Stimulated activated naive CD8-positive, alpha-beta T cell treated with anti-CD3 and anti-CD28 coated beads, Interleukin-15, Interleukin-2, amounts not matched to agents 100 U/mL and 50 U/mL, for 24 hours (primary cell): Measurements from ENCODE around the gene MCF2L.

Source experiments
- ATAC-seq: fragments of 150-1000 bp; cut with Tn5 transposase; one replicate; pipeline ENCODE4 v1.10.0; 2021
- DNase-seq: peaks from one replicate; pipeline ENCODE4 v3.0.0; 2021

Gene MCF2L

GRCh38 chr13:113125506-113126264, 156.7 kb downstream of the MCF2L start:
- no peak for ATAC-seq

GRCh38 chr13:113126265-113127150, 157.5 kb downstream of the MCF2L start:
- ATAC-seq (no peak), DNase-seq (no peak)

More at GRCh38 chr13:113125506-113126264, 156.7 kb downstream of the MCF2L start:
- no peak for DNase-seq

- ATAC-seq (peak; percentile 12), DNase-seq (no peak)
Measured at GRCh38 chr13:113129480-113129879, 160.5 kb downstream of the MCF2L start.

- ATAC-seq (peak; percentile 74), DNase-seq (peak; percentile 55)
Measured at GRCh38 chr13:113129921-113130750, 161.1 kb downstream of the MCF2L start.

DNA sequence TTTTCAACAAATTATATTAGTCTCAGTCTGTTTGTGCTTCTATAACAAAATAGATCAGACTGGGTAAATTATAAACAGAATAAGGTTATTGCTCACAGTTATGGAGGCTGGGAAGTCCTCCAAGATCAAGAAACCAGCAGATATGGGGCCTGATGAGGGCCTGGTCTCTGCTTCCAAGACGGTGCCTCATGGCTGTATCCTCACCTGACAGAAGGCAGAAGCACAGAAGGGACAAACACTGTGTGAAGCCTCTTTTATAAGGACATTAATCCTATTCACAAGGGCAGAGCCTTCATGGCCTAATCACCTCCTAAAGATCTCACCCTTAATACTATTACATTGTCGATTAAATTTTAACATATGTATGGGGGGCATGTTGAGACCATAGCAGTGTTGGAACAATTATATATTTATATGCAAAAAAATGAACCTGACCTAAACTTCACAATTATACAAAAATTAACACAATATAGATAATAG, 166.3 kb downstream of the MCF2L start:
- ATAC-seq (no peak), DNase-seq (no peak)

DNA sequence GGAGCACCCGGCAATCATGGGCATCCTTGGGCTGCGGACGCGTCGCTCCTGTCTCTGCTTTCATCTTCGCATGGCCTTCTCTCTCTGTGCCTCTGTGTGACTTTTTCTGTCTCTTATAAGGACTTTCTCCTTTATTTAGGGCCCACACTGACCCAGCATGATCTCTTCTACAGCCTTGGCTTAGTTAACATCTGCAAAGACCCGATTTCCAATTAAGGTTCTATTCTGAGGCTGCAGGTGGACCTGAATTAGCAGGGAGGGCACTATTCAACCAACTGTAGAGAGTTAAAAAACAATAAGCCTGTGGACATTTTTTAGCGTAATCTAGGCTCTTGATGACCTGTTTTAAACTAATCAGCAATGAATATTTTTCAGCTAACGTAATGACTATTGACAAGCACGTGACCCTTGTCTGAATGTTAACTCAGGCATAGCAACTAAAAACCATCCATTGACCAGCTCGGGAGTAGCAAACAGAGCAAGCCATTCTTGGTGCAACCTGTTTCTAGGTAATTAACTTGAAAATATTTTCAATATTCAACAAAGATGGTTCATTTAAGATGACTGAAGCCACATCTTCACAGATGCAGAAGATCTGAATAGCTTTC, 168.8 kb downstream of the MCF2L start:
- DNase-seq (no peak), ATAC-seq (no peak)

GRCh38 chr13:113138792-113139551, 170.0 kb downstream of the MCF2L start:
- no peak for DNase-seq

GRCh38 chr13:113139577-113139976, 170.6 kb downstream of the MCF2L start:
- ATAC-seq (no peak), DNase-seq (no peak)

More at GRCh38 chr13:113138792-113139551, 170.0 kb downstream of the MCF2L start:
- no peak for ATAC-seq

DNA sequence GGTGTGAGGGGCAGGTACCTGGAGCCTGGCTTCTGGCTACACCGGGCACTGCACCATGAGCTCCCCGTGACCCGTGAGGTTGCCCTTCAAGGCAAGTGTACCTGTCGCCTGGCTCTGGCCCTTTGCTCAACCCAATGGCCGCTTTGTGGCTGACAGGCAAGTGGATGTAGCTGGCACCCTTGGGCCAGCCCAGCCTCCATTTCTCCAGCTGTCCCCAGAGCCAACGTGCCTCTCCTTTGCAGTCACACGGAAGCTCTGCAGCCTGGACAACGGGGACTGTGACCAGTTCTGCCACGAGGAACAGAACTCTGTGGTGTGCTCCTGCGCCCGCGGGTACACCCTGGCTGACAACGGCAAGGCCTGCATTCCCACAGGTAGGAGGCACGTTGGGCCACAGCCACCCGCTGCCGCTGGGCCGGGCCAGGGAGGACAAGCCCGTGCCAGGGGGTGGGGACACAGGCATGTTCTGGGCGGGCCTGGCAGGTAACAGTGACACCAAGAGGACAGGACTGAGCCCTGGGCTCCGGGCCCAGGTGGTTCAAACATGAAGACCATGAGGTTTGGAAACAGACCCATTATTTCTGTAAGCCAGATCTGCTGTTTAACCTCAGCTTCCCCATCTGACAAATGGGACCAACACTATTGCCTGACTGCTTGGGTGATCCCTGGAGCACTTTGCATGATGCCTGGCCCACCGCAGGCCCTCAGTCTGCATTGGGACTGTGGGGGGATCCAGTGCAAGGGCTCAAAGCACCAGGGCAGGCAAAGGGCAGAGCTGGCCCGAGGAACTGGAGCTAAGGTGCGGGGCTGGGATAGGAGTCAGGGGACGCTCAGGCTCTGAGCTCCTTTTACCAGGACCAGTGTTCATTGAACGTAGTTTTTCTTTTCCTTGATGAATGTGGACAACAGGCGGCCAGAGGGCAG, 171.9 kb downstream of the MCF2L start:
- no peak for ATAC-seq
- DNase-seq = no peak

DNA sequence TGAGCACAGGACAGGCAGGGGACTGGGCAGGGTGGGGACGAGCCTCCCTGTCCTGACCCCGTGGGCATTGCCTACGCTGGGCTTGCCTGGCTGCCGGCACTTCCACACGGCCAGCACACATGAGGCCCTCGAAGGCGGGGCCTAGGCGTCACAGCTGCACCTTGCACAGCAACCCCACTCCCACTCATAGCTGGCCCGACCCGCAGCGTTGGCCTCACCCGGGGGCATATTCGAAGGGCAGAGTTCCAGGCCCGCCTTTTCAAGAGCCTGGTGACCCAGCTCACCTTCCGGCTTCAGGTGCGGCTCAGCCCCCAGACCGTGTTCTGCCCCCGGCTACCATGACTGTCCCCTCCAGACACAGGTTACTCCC, 172.6 kb downstream of the MCF2L start:
- ATAC-seq (no peak), DNase-seq (no peak)

DNA sequence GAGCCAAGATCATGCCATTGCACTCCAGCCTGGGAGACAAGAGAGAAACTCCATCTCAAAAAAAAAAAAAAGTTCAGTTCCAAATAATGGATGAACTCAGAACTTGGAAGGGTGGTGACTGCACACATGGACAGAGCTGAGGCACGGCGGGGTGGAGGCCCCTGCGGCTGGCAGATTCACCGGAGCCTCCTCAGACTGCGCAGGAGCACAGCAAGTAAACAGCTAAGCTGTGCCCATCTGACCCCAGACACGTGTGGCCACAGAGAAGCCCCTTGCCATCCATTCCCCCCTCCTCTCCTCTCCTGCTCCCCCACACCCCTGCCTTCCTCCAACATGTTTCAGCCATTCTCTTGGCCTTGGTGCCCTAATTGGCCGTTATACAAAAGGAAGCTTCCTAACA, 173.9 kb downstream of the MCF2L start:
- ATAC-seq = no peak
- DNase-seq = no peak

DNA sequence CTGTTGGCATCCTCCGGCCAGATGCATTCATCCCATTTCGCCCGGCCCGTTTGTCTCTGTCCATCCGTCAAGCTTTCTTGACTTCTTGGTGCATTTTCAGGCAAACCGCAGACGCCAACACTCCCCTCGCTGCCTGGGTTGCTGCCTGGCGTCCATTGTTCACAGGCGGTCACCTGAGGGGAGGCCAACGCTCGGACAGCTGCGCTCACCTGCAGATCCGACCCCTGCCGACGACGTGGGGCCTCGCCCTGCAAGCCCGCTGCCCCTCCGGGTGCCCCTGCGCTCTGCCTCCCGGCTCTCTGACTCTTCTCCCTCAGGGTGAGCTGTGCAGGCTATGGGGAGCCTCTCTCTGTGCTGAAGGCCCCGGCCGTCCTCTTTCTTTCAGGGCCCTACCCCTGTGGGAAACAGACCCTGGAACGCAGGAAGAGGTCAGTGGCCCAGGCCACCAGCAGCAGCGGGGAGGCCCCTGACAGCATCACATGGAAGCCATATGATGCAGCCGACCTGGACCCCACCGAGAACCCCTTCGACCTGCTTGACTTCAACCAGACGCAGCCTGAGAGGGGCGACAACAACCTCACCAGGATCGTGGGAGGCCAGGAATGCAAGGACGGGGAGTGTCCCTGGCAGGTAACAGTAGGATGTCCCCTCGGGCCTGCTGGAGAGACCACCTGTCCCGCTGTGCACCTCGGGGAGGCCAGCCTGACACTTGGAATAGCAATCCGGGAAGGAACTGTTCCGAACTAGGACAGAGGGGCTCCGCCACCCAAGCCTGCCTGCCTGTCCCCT, 174.6 kb downstream of the MCF2L start:
- ATAC-seq (no peak), DNase-seq (no peak)

- ATAC-seq (no peak), DNase-seq (no peak)
Measured at GRCh38 chr13:113144255-113144629, 175.2 kb downstream of the MCF2L start.

- DNase-seq (peak; percentile 42), ATAC-seq (peak; percentile 21)
Measured at GRCh38 chr13:113145496-113145895, 176.5 kb downstream of the MCF2L start.

GRCh38 chr13:113145911-113146598, 177.0 kb downstream of the MCF2L start:
- DNase-seq (no peak), ATAC-seq (peak; percentile 35)

DNA sequence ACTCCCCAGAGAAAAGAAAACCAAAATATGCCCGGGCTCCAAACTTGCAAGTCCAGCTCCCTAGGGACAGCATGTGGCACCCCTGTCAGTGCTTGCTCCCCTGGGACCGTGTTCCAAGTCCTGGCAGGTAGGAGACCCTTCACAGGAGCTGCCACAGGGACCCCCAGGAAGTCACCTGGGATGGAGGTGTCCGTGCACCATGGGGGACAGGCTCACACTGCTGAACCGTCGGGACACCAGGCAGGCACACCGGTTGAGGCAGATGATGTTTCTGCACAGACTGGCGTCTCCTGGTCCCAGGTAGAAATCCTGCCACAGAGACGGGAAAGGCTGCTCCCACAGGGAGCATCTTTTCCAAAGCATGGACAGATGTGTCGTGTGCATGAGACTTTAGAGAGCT, 177.7 kb downstream of the MCF2L start:
- DNase-seq (no peak), ATAC-seq (no peak)

GRCh38 chr13:113147206-113147605, 178.2 kb downstream of the MCF2L start:
- ATAC-seq (no peak), DNase-seq (no peak)

DNA sequence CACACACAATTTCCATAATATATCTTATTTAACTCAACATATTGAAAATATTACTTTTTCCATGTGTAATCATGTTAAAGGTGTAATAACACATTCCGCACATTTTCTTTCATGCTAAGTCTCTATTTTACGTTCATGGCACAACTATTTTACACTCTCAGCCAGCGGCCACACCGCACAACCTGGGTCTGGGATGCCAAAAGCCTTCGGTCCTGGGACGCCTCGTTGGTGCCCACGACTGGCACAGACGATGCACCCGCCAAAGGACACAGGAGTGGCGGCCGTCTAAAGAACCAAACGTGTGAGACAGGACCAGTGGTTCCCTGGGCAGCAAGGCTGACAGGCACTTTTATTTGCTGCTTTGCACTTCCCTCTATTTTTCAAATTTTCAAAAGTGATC, 179.4 kb downstream of the MCF2L start:
- ATAC-seq (no peak), DNase-seq (no peak)
